Measurements from ENCODE around the gene BANK1.
"Not testable (repeated sequence)": the region's sequence is repeated elsewhere in the genome, so short reads cannot be mapped to it uniquely, and the experiment has no call there.

BANK1 gene

GRCh38 chr4:101885574-101885973, 95.0 kb downstream of the BANK1 start:
- no peak for DNase-seq (ENCODE audit: low read depth in 2 of 2)

- DNase-seq (ENCODE audit: low read depth in 2 of 2): no peak
These were observed 96.3 kb downstream of the BANK1 start for GRCh38 chr4:101886826-101887225.

- DNase-seq (ENCODE audit: low read depth in 2 of 2): no peak
These were observed 97.9 kb downstream of the BANK1 start for GRCh38 chr4:101888472-101888871.

- DNase-seq (ENCODE audit: low read depth in 2 of 2): not testable (repeated sequence)
These were observed 115.0 kb downstream of the BANK1 start for GRCh38 chr4:101905527-101905926.

- no peak for DNase-seq (ENCODE audit: low read depth in 2 of 2)
These were observed 120.3 kb downstream of the BANK1 start for GRCh38 chr4:101910786-101911373.

- DNase-seq (ENCODE audit: low read depth in 2 of 2): no peak
These were observed 121.1 kb downstream of the BANK1 start for GRCh38 chr4:101911616-101912015.

GRCh38 chr4:101914761-101915160, 124.2 kb downstream of the BANK1 start:
- no peak for DNase-seq (ENCODE audit: low read depth in 2 of 2)

GRCh38 chr4:101919373-101919977, 128.9 kb downstream of the BANK1 start:
- DNase-seq (ENCODE audit: low read depth in 2 of 2): no peak

GRCh38 chr4:101921370-101921769, 130.8 kb downstream of the BANK1 start:
- no peak for DNase-seq (ENCODE audit: low read depth in 2 of 2)

GRCh38 chr4:101931619-101932018, 141.1 kb downstream of the BANK1 start:
- no peak for DNase-seq (ENCODE audit: low read depth in 2 of 2)

- no peak for DNase-seq (ENCODE audit: low read depth in 2 of 2)
These were observed 143.3 kb downstream of the BANK1 start for GRCh38 chr4:101933855-101934254.

- DNase-seq (ENCODE audit: low read depth in 2 of 2): no peak
These were observed 148.3 kb downstream of the BANK1 start for GRCh38 chr4:101938836-101939235.

- no peak for DNase-seq (ENCODE audit: low read depth in 2 of 2)
These were observed 151.4 kb downstream of the BANK1 start for GRCh38 chr4:101941816-101942358.

- DNase-seq (ENCODE audit: low read depth in 2 of 2): no peak
These were observed 152.4 kb downstream of the BANK1 start for GRCh38 chr4:101942891-101943290.

GRCh38 chr4:101944649-101945048, 154.1 kb downstream of the BANK1 start:
- DNase-seq (ENCODE audit: low read depth in 2 of 2): no peak

GRCh38 chr4:101948055-101948454, 157.5 kb downstream of the BANK1 start:
- no peak for DNase-seq (ENCODE audit: low read depth in 2 of 2)

GRCh38 chr4:101948951-101949350, 158.4 kb downstream of the BANK1 start:
- DNase-seq (ENCODE audit: low read depth in 2 of 2): no peak

GRCh38 chr4:101950258-101950979, 159.9 kb downstream of the BANK1 start:
- no peak for DNase-seq (ENCODE audit: low read depth in 2 of 2)

GRCh38 chr4:101952985-101953384, 162.5 kb downstream of the BANK1 start:
- no peak for DNase-seq (ENCODE audit: low read depth in 2 of 2)

- no peak for DNase-seq (ENCODE audit: low read depth in 2 of 2)
These were observed 163.4 kb downstream of the BANK1 start for GRCh38 chr4:101953949-101954348.

- DNase-seq (ENCODE audit: low read depth in 2 of 2): no peak
These were observed 163.8 kb downstream of the BANK1 start for GRCh38 chr4:101954351-101954750.

- DNase-seq (ENCODE audit: low read depth in 2 of 2): no peak
These were observed 164.6 kb downstream of the BANK1 start for GRCh38 chr4:101954975-101955678.

All from stimulated activated CD4-positive, alpha-beta T cell treated with anti-CD3 and anti-CD28 coated beads, Interleukin-1b, Interleukin-23, amount 100 ng/mL, for 4 hours (primary cell).